Measurements from ENCODE around the gene MAP1LC3B.

MAP1LC3B gene

GRCh38 chr16:87421003-87421912, 29.1 kb downstream of the MAP1LC3B start:
- TF ChIP-seq CTCF (IDR thresholded peaks at IDR 0.05; ENCODE audit: control insufficient read depth, insufficient read depth, low read depth, low read length, missing control alignments), result no peak
- H3K4me3 ChIP-seq (ENCODE audit: control insufficient read depth, low read depth, low read length), result no peak overlapping the region
- DNase-seq (ENCODE audit: low read depth), result no peak

- DNase-seq (ENCODE audit: low read depth), result no peak
- no peak overlapping the region for H3K4me3 ChIP-seq (ENCODE audit: control insufficient read depth, low read depth, low read length)
- no peak for TF ChIP-seq CTCF (IDR thresholded peaks at IDR 0.05; ENCODE audit: control insufficient read depth, insufficient read depth, low read depth, low read length, missing control alignments)
Measured at GRCh38 chr16:87422106-87422505, 30.0 kb downstream of the MAP1LC3B start.

GRCh38 chr16:87423429-87423828, 31.3 kb downstream of the MAP1LC3B start:
- no peak for DNase-seq (ENCODE audit: low read depth)
- TF ChIP-seq CTCF (IDR thresholded peaks at IDR 0.05; ENCODE audit: control insufficient read depth, insufficient read depth, low read depth, low read length, missing control alignments), result no peak
- no peak overlapping the region for H3K4me3 ChIP-seq (ENCODE audit: control insufficient read depth, low read depth, low read length)

GRCh38 chr16:87424266-87424665, 32.1 kb downstream of the MAP1LC3B start:
- TF ChIP-seq CTCF (IDR thresholded peaks at IDR 0.05; ENCODE audit: control insufficient read depth, insufficient read depth, low read depth, low read length, missing control alignments), result no peak
- DNase-seq (ENCODE audit: low read depth), result no peak
- no peak overlapping the region for H3K4me3 ChIP-seq (ENCODE audit: control insufficient read depth, low read depth, low read length)

GRCh38 chr16:87425941-87426340, 33.8 kb downstream of the MAP1LC3B start:
- H3K4me3 ChIP-seq (ENCODE audit: control insufficient read depth, low read depth, low read length), result no peak overlapping the region

More at GRCh38 chr16:87425941-87426340, 33.8 kb downstream of the MAP1LC3B start:
- TF ChIP-seq CTCF (IDR thresholded peaks at IDR 0.05; ENCODE audit: control insufficient read depth, insufficient read depth, low read depth, low read length, missing control alignments), result no peak
- DNase-seq (ENCODE audit: low read depth), result no peak

All from AG09309 (cell line).